HCT116 (cell line): ENCODE data around the gene WDFY2. TPM values are rescaled to one million over a fixed set of nuclear protein-coding genes. Genes with fewer than 3 reads are reported as not detected.

Experiments used
- ATAC-seq: fragments of 200-7000 bp; cut with Tn5 transposase; 2 replicates; pipeline ENCODE4 v1.9.1; 2020; ENCODE audit warnings: mild to moderate bottlenecking, moderate library complexity
- BruUV-seq: library from RNA; stranded (reverse); fragments of 400-500 nt; replicated peaks from 2 replicates; lab custom pipeline; 2021; lab: Mats Ljungman, UMichigan
- CTCF ChIA-PET: fragments of 300-600 bp; sonication (Branson Sonifier 250); formaldehyde crosslinking; loops from one replicate; lab custom pipeline; 2021; ENCODE audit warnings: antibody characterized with exemption; lab: Charles Lee
- POLR2A ChIA-PET: fragments of 300-600, 350-600 bp; sonication (Branson Sonifier 250); formaldehyde crosslinking; loops from one replicate; lab custom pipeline; 2021; ENCODE audit warnings: antibody characterized with exemption; lab: Charles Lee
- RAD21 ChIA-PET, 2 experiments: fragments of 300-600 bp; sonication (Branson Sonifier 250); formaldehyde crosslinking; loops; one replicate each; lab custom pipeline; 2023; ENCODE audit warnings: low total read pairs in 2 of 2; ENCODE audit not compliant: uncharacterized antibody in 2 of 2, unreplicated experiment in 2 of 2, low non-redundant PET in 1 of 2; lab: Charles Lee
- DNase-seq: peaks from one replicate; pipeline ENCODE4 v3.0.0-alpha.2; 2010; ENCODE audit warnings: low read depth, low spot score
- H2AFZ ChIP-seq: fragments of 200-600 bp; shearing (Covaris generic), sonication (generic); 2 replicates; pipeline ENCODE4 v1.6.1; 2017; ENCODE audit warnings: low read depth, mixed run types, mixed read lengths, antibody characterized with exemption, low read length; ENCODE audit not compliant: poor library complexity, severe bottlenecking
- H3K27ac ChIP-seq: 2 replicates; pipeline ENCODE4 v1.5.1; 2012; ENCODE audit warnings: low read depth, low read length
- H3K27me3 ChIP-seq: fragments of 200-600 bp; sonication (generic); 2 replicates; pipeline ENCODE4 v1.6.1; 2016; ENCODE audit warnings: mixed run types, low read length, mixed read lengths; ENCODE audit not compliant: insufficient read depth
- H3K36me3 ChIP-seq, 2 experiments: fragments of 200-500 bp in 1 of 2; fragments of 200-600 bp in 1 of 2; sonication (Bioruptor generic) in 1 of 2; sonication (generic) in 1 of 2; 2 replicates each; pipeline versions ENCODE4 v1.5.1 to v1.6.1; 2014 to 2016; ENCODE audit warnings: low read length in 2 of 2, inconsistent platforms in 1 of 2, mixed read lengths in 1 of 2, mixed run types in 1 of 2; ENCODE audit not compliant: insufficient read depth in 2 of 2, control insufficient read depth in 1 of 2
- H3K4me1 ChIP-seq, 2 experiments: fragments of 200-600 bp in 1 of 2; sonication (generic) in 1 of 2; 2 replicates each; pipeline versions ENCODE4 v1.5.1 to v1.6.1; 2012 to 2017; ENCODE audit warnings: low read length in 2 of 2, inconsistent platforms in 1 of 2, mild to moderate bottlenecking in 1 of 2, mixed read lengths in 1 of 2, mixed run types in 1 of 2, moderate library complexity in 1 of 2; ENCODE audit not compliant: insufficient read depth in 2 of 2, control insufficient read depth in 1 of 2
- H3K4me2 ChIP-seq: fragments of 200-600 bp; sonication (generic); 2 replicates; pipeline ENCODE4 v1.6.1; 2017; ENCODE audit warnings: mixed run types, low read length, mixed read lengths
- H3K4me3 ChIP-seq, 2 experiments: fragments of 200-600 bp in 1 of 2; sonication (generic) in 1 of 2; replicated peaks in 1 of 2; 2 replicates each; pipeline ENCODE4 v1.5.1; 2011 to 2016; ENCODE audit warnings: low read length in 2 of 2, control low read depth in 1 of 2, low read depth in 1 of 2, mild to moderate bottlenecking in 1 of 2, mixed read lengths in 1 of 2, mixed run types in 1 of 2
- H3K79me2 ChIP-seq: fragments of 200-600 bp; sonication (generic); 2 replicates; pipeline ENCODE4 v1.6.1; 2017; ENCODE audit warnings: mild to moderate bottlenecking, mixed run types, low read length, moderate library complexity, mixed read lengths; ENCODE audit not compliant: insufficient read depth
- H3K9ac ChIP-seq: fragments of 200-600 bp; sonication (generic); 2 replicates; pipeline ENCODE4 v1.6.1; 2016; ENCODE audit warnings: low read length, mixed read lengths
- H3K9me2 ChIP-seq: fragments of 200-600 bp; sonication (generic), shearing (Covaris generic); 2 replicates; pipeline ENCODE4 v1.6.1; 2017; ENCODE audit warnings: mixed run types, mild to moderate bottlenecking, moderate library complexity; ENCODE audit not compliant: insufficient read depth
- H3K9me3 ChIP-seq, 2 experiments: fragments of 200-500 bp in 1 of 2; fragments of 200-600 bp in 1 of 2; sonication (Bioruptor generic) in 1 of 2; sonication (generic) in 1 of 2; 2 replicates each; pipeline ENCODE4 v1.6.1; 2014 to 2017; ENCODE audit warnings: low read length in 2 of 2, mixed read lengths in 2 of 2, inconsistent platforms in 1 of 2, low read depth in 1 of 2, mild to moderate bottlenecking in 1 of 2, mixed run types in 1 of 2, moderate library complexity in 1 of 2; ENCODE audit not compliant: control insufficient read depth in 1 of 2, insufficient read depth in 1 of 2
- H4K20me1 ChIP-seq: fragments of 200-600 bp; sonication (generic), shearing (Covaris generic); 2 replicates; pipeline ENCODE4 v1.6.1; 2017; ENCODE audit warnings: mixed run types, mild to moderate bottlenecking, moderate library complexity; ENCODE audit not compliant: insufficient read depth
- CBX3 ChIP-seq: IDR thresholded peaks from 2 replicates; pipeline ENCODE4 v1.6.1; 2012; ENCODE audit warnings: low read depth
- CEBPB ChIP-seq: IDR thresholded peaks from 2 replicates; pipeline ENCODE4 v1.6.1; 2012; ENCODE audit warnings: low read depth
- EGR1 ChIP-seq: IDR thresholded peaks from 2 replicates; pipeline ENCODE4 v1.6.1; 2012; ENCODE audit warnings: low read depth
- ELF1 ChIP-seq: IDR thresholded peaks from 2 replicates; pipeline ENCODE4 v1.6.1; 2012; ENCODE audit warnings: low read depth, borderline replicate concordance
- EZH2 ChIP-seq: fragments of 200-600 bp; sonication (generic); IDR thresholded peaks from 2 replicates; pipeline ENCODE4 v1.6.1; 2017; ENCODE audit warnings: antibody characterized with exemption, mixed run types
- EZH2phosphoT487 ChIP-seq: fragments of 200-600 bp; IDR thresholded peaks from 2 replicates; pipeline ENCODE4 v1.6.1; 2018; ENCODE audit warnings: antibody characterized with exemption, borderline replicate concordance
- FOSL1 ChIP-seq: IDR thresholded peaks from 2 replicates; pipeline ENCODE4 v1.6.1; 2012; ENCODE audit warnings: low read depth
- JUND ChIP-seq: IDR thresholded peaks from 2 replicates; pipeline ENCODE4 v1.6.1; 2012
- POLR2A ChIP-seq: IDR thresholded peaks from 2 replicates; pipeline ENCODE4 v1.7.0; 2011; ENCODE audit warnings: borderline replicate concordance; ENCODE audit not compliant: insufficient read depth, insufficient read length; ENCODE audit errors: extremely low read depth
- RAD21 ChIP-seq: IDR thresholded peaks from 2 replicates; pipeline ENCODE4 v1.6.1; 2012; ENCODE audit warnings: low read depth, mild to moderate bottlenecking
- REST ChIP-seq: IDR thresholded peaks from 2 replicates; pipeline ENCODE4 v1.6.1; 2012; ENCODE audit warnings: low read depth
- SIN3A ChIP-seq: IDR thresholded peaks from 2 replicates; pipeline ENCODE4 v1.6.1; 2012; ENCODE audit warnings: low read depth
- SP1 ChIP-seq: IDR thresholded peaks from 2 replicates; pipeline ENCODE4 v1.6.1; 2012; ENCODE audit warnings: low read depth
- SRF ChIP-seq: IDR thresholded peaks from 2 replicates; pipeline ENCODE4 v1.6.1; 2012; ENCODE audit warnings: low read depth
- TCF7L2 ChIP-seq: IDR thresholded peaks from 2 replicates; pipeline ENCODE4 v1.7.0; 2011; ENCODE audit warnings: borderline replicate concordance, inconsistent platforms; ENCODE audit not compliant: insufficient read depth, insufficient read length; ENCODE audit errors: extremely low read depth
- YY1 ChIP-seq: IDR thresholded peaks from 2 replicates; pipeline ENCODE4 v1.6.1; 2011; ENCODE audit warnings: low read length, low read depth, moderate library complexity, mild to moderate bottlenecking; ENCODE audit not compliant: insufficient replicate concordance; ENCODE audit errors: extremely low read depth
- ZFX ChIP-seq: fragments of 450-650 bp; IDR thresholded peaks from 2 replicates; pipeline ENCODE4 v1.6.1; 2017
- ZNF274 ChIP-seq: fragments of 200-500 bp; sonication (Bioruptor generic); IDR thresholded peaks from 2 replicates; pipeline ENCODE4 v1.6.1; 2014; ENCODE audit warnings: mild to moderate bottlenecking, low read depth, low read length, inconsistent platforms
- intact Hi-C: fragments of 100-400 bp; cut with micrococcal nuclease; formaldehyde crosslinking; loops from 2 replicates; pipeline ENCODE4 v1.10.0; 2022
- total RNA-seq: library from RNA; stranded (reverse); gene quantifications from one replicate; pipeline ENCODE4 v1.2.1, GENCODE V29; 2021; ENCODE audit not compliant: unreplicated experiment
- TF ChIP-seq, protein P1 (sequence below): IDR thresholded peaks from 2 replicates; pipeline ENCODE4 v1.6.1; 2012

The WDFY2 gene
- total RNA-seq, 1 experiment from 2014 or later: 6.1 TPM

- no peaks in the 10 kb centered on the region for H3K79me2 ChIP-seq
- no peak overlapping the region for H3K4me2 ChIP-seq
- BruUV-seq: no TSS peak
- H3K27me3 ChIP-seq: no peaks in the 10 kb centered on the region
- H3K9me2 ChIP-seq: no peaks in the 10 kb centered on the region
- H4K20me1 ChIP-seq: no peaks in the 10 kb centered on the region
- no peak for DNase-seq
- CTCF ChIA-PET: no interaction called here
- TF ChIP-seq SIN3A (no peak), ZFX (no peak), TCF7L2 (no peak), CEBPB (no peak), SP1 (no peak), EZH2phosphoT487 (no peak), POLR2A (no peak), EGR1 (no peak), ZNF274 (no peak), YY1 (no peak), EZH2 (no peak), SRF (no peak), JUND (no peak), CBX3 (no peak), RAD21 (no peak), REST (no peak), ELF1 (no peak), FOSL1 (no peak)
- TF ChIP-seq, protein P1, sequence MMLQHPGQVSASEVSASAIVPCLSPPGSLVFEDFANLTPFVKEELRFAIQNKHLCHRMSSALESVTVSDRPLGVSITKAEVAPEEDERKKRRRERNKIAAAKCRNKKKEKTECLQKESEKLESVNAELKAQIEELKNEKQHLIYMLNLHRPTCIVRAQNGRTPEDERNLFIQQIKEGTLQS: no peak
- intact Hi-C loops: loop anchor here (5.0 kb wide), 1 partner anchor 218 kb away; no protein-coding TSS in a partner anchor
- H3K36me3 ChIP-seq: no peaks in the 10 kb centered on the region
- peaks cover 8 to 11% of the 10 kb centered on the region in 2 experiments for H3K4me1 ChIP-seq
- H3K4me3 ChIP-seq: no peak overlapping the region
- no peak for ATAC-seq
- no peak overlapping the region for H3K27ac ChIP-seq
- POLR2A ChIA-PET: no interaction called here
- H3K9ac ChIP-seq: no peak overlapping the region
- H3K9me3 ChIP-seq: no peaks in the 10 kb centered on the region
- RAD21 ChIA-PET: no interaction called here
- no peak overlapping the region for H2AFZ ChIP-seq
Observed at GRCh38 chr13:51579676-51580075, 4.6 kb upstream of the WDFY2 start.
